ENCODE measurements around the gene ATP6V0A1. TPM values are rescaled to one million over a fixed set of nuclear protein-coding genes. Genes with fewer than 3 reads are reported as not detected.
"Not testable (repeated sequence)": the region's sequence is repeated elsewhere in the genome, so short reads cannot be mapped to it uniquely, and the experiment has no call there.

The ATP6V0A1 gene
- total and polyA plus RNA-seq, 2 experiments from 2014 or later = 23.9 to 42.3 TPM

GRCh38 chr17:42538482-42538881, 79.8 kb downstream of the ATP6V0A1 start:
- Histone ChIP-seq H2AFZ (no peak overlapping the region), H3K79me2 (replicated peaks; ENCODE audit: insufficient read depth) (no peaks in the 10 kb centered on the region), H3K4me1 (ENCODE audit: insufficient read depth) (peaks cover 18% of the 10 kb centered on the region), H3K4me3 (no peak overlapping the region), H3K4me2 (no peak overlapping the region), H3K27ac (ENCODE audit: low read depth) (no peak overlapping the region), H4K20me1 (replicated peaks; ENCODE audit: insufficient read depth) (no peaks in the 10 kb centered on the region), H3K9me2 (ENCODE audit: insufficient read depth) (no peaks in the 10 kb centered on the region), H3K27me3 (ENCODE audit: insufficient read depth) (peaks cover 7% of the 10 kb centered on the region), H3F3A (replicated peaks; ENCODE audit: low read depth) (peaks cover 23% of the 10 kb centered on the region; the same call in 1 of the 2 replicates), H3K36me3 (ENCODE audit: insufficient read depth) (no peaks in the 10 kb centered on the region)
- no peak for TF ChIP-seq REST (IDR thresholded peaks at IDR 0.05; ENCODE audit: unreplicated experiment)
- no peak for TF ChIP-seq CTCF (conservative IDR thresholded peaks at IDR 0.05; ENCODE audit: low read depth in 2 of 2)
- TF ChIP-seq, protein P1, sequence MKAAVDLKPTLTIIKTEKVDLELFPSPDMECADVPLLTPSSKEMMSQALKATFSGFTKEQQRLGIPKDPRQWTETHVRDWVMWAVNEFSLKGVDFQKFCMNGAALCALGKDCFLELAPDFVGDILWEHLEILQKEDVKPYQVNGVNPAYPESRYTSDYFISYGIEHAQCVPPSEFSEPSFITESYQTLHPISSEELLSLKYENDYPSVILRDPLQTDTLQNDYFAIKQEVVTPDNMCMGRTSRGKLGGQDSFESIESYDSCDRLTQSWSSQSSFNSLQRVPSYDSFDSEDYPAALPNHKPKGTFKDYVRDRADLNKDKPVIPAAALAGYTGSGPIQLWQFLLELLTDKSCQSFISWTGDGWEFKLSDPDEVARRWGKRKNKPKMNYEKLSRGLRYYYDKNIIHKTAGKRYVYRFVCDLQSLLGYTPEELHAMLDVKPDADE (IDR thresholded peaks at IDR 0.05) = no peak
- no peak for TF ChIP-seq POLR2AphosphoS5 (IDR thresholded peaks at IDR 0.05; ENCODE audit: low read depth)
- TF ChIP-seq ZNF114 (CRISPR knock-in tag; IDR thresholded peaks at IDR 0.05) = no peak
- TF ChIP-seq EZH2phosphoT487 (IDR thresholded peaks at IDR 0.05; ENCODE audit: unreplicated experiment) = no peak
- H3K36me3 Mint-ChIP-seq (ENCODE audit: low read depth) = peaks cover 22% of the 10 kb centered on the region
- peaks cover 11% of the 10 kb centered on the region for H3K27me3 Mint-ChIP-seq (ENCODE audit: insufficient read depth, low read depth, poor library complexity)
- ATAC-seq (no peak), DNase-seq (ENCODE audit: low spot score) (no peak)
- H3K4me3 Mint-ChIP-seq = no peak overlapping the region
- peaks cover 18% of the 10 kb centered on the region for H3K4me1 Mint-ChIP-seq
- no peaks in the 10 kb centered on the region; the same call in 2 of the 3 replicates for H3K9me3 Mint-ChIP-seq
- H3K27ac Mint-ChIP-seq = no peak overlapping the region

GRCh38 chr17:42540558-42540957, 81.9 kb downstream of the ATP6V0A1 start:
- H3K27me3 Mint-ChIP-seq (ENCODE audit: insufficient read depth, low read depth, poor library complexity); ATAC-seq: not testable (repeated sequence)

More at GRCh38 chr17:42540558-42540957, 81.9 kb downstream of the ATP6V0A1 start:
- peaks cover 14% of the 10 kb centered on the region for H3K4me1 Mint-ChIP-seq
- H3K36me3 Mint-ChIP-seq (ENCODE audit: low read depth) = peaks cover 25% of the 10 kb centered on the region
- H3K9me2 ChIP-seq (ENCODE audit: insufficient read depth); H3K4me1 ChIP-seq (ENCODE audit: insufficient read depth); H3K27me3 ChIP-seq (ENCODE audit: insufficient read depth); H3K79me2 ChIP-seq (replicated peaks; ENCODE audit: insufficient read depth); H2AFZ ChIP-seq; H3K4me2 ChIP-seq; DNase-seq (ENCODE audit: low spot score); H3K27ac ChIP-seq (ENCODE audit: low read depth); H3K27ac Mint-ChIP-seq; H3K36me3 ChIP-seq (ENCODE audit: insufficient read depth); H3K4me3 ChIP-seq; H3K9me3 Mint-ChIP-seq; H4K20me1 ChIP-seq (replicated peaks; ENCODE audit: insufficient read depth); H3K4me3 Mint-ChIP-seq: not testable (repeated sequence)
- peaks cover 15% of the 10 kb centered on the region; the same call in 1 of the 2 replicates for H3F3A ChIP-seq (replicated peaks; ENCODE audit: low read depth)

All from GM23338 (cell line).